ENCODE results near the gene CYB5D1. TPM values are rescaled to one million over a fixed set of nuclear protein-coding genes. Genes with fewer than 3 reads are reported as not detected.
A peak's percentile ranks its signal among the peaks of the same experiment; 100 is the strongest.

Gene CYB5D1
- total RNA-seq, 3 donors from 2014 or later: 11.5 to 17.0 (median 12.2) TPM

GRCh38 chr17:7848739-7849129, 9.1 kb upstream of the CYB5D1 start:
- peaks cover 7% of the 10 kb centered on the region for H3K36me3 ChIP-seq (ENCODE audit: low read depth)
- H3K4me3 ChIP-seq: no peak overlapping the region
- peaks cover 16% of the 10 kb centered on the region for H3K4me1 ChIP-seq (ENCODE audit: low read depth)
- intact Hi-C loops (cut with DNase I, micrococcal nuclease): no loop called here
- DNase-seq (peak in 1 of 3 donors; percentile 44), ATAC-seq (no peak)
- H3K9me3 ChIP-seq: no peaks in the 10 kb centered on the region
- TF ChIP-seq CTCF (IDR thresholded peaks at IDR 0.05): no peak

GRCh38 chr17:7849130-7849750, 8.6 kb upstream of the CYB5D1 start:
- Histone ChIP-seq H3K9me3 (no peaks in the 10 kb centered on the region), H3K4me1 (ENCODE audit: low read depth) (peaks cover 16% of the 10 kb centered on the region), H3K36me3 (ENCODE audit: low read depth) (peaks cover 7% of the 10 kb centered on the region), H3K4me3 (no peak overlapping the region)
- no peak for ATAC-seq
- intact Hi-C loops (cut with DNase I, micrococcal nuclease): no loop called here
- TF ChIP-seq CTCF (IDR thresholded peaks at IDR 0.05): no peak
- DNase-seq: peak in 2 of 3 donors; percentile 11 to 61

- DNase-seq: no peak
- intact Hi-C loops (cut with DNase I, micrococcal nuclease): no loop called here
- Histone ChIP-seq H3K4me3 (no peak overlapping the region), H3K9me3 (no peaks in the 10 kb centered on the region), H3K4me1 (ENCODE audit: low read depth) (peaks cover 17% of the 10 kb centered on the region), H3K36me3 (ENCODE audit: low read depth) (peaks cover 7% of the 10 kb centered on the region)
- ATAC-seq: no peak
- no peak for TF ChIP-seq CTCF (IDR thresholded peaks at IDR 0.05)
These were observed 7.9 kb upstream of the CYB5D1 start for GRCh38 chr17:7849751-7850504.

- TF ChIP-seq CTCF (IDR thresholded peaks at IDR 0.05): no peak
- ATAC-seq: peak; percentile 0
- intact Hi-C loops (cut with DNase I, micrococcal nuclease): no loop called here
- peaks cover 7% of the 10 kb centered on the region for H3K36me3 ChIP-seq (ENCODE audit: low read depth)
- no peak overlapping the region for H3K4me3 ChIP-seq
- DNase-seq: peak in 2 of 3 donors; percentile 12 to 57
- H3K9me3 ChIP-seq: no peaks in the 10 kb centered on the region
- peaks cover 18% of the 10 kb centered on the region for H3K4me1 ChIP-seq (ENCODE audit: low read depth)
These were observed 6.9 kb upstream of the CYB5D1 start for GRCh38 chr17:7850701-7851437.

- ATAC-seq (peak; percentile 93), DNase-seq (peak; percentile 93 to 96 (median 94))
- TF ChIP-seq CTCF (IDR thresholded peaks at IDR 0.05): peak; percentile 95
- H3K36me3 ChIP-seq (ENCODE audit: low read depth): peaks cover 7% of the 10 kb centered on the region
- H3K4me3 ChIP-seq: no peak overlapping the region
- no peaks in the 10 kb centered on the region for H3K9me3 ChIP-seq
- H3K4me1 ChIP-seq (ENCODE audit: low read depth): peaks cover 26% of the 10 kb centered on the region
- intact Hi-C loops (cut with DNase I, micrococcal nuclease): no loop called here
These were observed 6.2 kb upstream of the CYB5D1 start for GRCh38 chr17:7851438-7852261.

All from mucosa of descending colon (tissue), 3 donors.